Measurements from ENCODE around the gene BANK1.

The BANK1 gene

GRCh38 chr4:101846550-101846949, 56.0 kb downstream of the BANK1 start:
- TF ChIP-seq EP300 (IDR thresholded peaks at IDR 0.05; ENCODE audit: borderline replicate concordance) (no peak), EGR1 (IDR thresholded peaks at IDR 0.05) (no peak), MAX (IDR thresholded peaks at IDR 0.05) (no peak), TAF1 (IDR thresholded peaks at IDR 0.05; ENCODE audit: low read depth) (no peak), TCF12 (IDR thresholded peaks at IDR 0.05; ENCODE audit: low read depth) (no peak), TEAD4 (IDR thresholded peaks at IDR 0.05) (no peak), NFIC (IDR thresholded peaks at IDR 0.05) (no peak), YY1 (IDR thresholded peaks at IDR 0.05; ENCODE audit: low read depth) (no peak), ZBTB7A (IDR thresholded peaks at IDR 0.05; ENCODE audit: low read depth) (no peak), USF1 (IDR thresholded peaks at IDR 0.05) (no peak)

- TF ChIP-seq EGR1 (IDR thresholded peaks at IDR 0.05) (no peak), RAD21 (IDR thresholded peaks at IDR 0.05; ENCODE audit: low read depth) (no peak), REST (IDR thresholded peaks at IDR 0.05; ENCODE audit: low read depth) (no peak)
Measured at GRCh38 chr4:101850698-101851097, 60.2 kb downstream of the BANK1 start.

GRCh38 chr4:101851672-101852071, 61.1 kb downstream of the BANK1 start:
- TF ChIP-seq YY1 (IDR thresholded peaks at IDR 0.05; ENCODE audit: low read depth) (no peak), NFIC (IDR thresholded peaks at IDR 0.05) (no peak), TAF1 (IDR thresholded peaks at IDR 0.05; ENCODE audit: low read depth) (no peak), ZBTB7A (IDR thresholded peaks at IDR 0.05; ENCODE audit: low read depth) (no peak), RAD21 (IDR thresholded peaks at IDR 0.05; ENCODE audit: low read depth) (no peak), EP300 (IDR thresholded peaks at IDR 0.05; ENCODE audit: borderline replicate concordance) (no peak), TEAD4 (IDR thresholded peaks at IDR 0.05) (no peak), USF1 (IDR thresholded peaks at IDR 0.05) (no peak), REST (IDR thresholded peaks at IDR 0.05; ENCODE audit: low read depth) (no peak), CREB1 (IDR thresholded peaks at IDR 0.05; ENCODE audit: low read depth) (no peak), TCF12 (IDR thresholded peaks at IDR 0.05; ENCODE audit: low read depth) (no peak), EGR1 (IDR thresholded peaks at IDR 0.05) (no peak)

- TF ChIP-seq TEAD4 (IDR thresholded peaks at IDR 0.05) (no peak), TAF1 (IDR thresholded peaks at IDR 0.05; ENCODE audit: low read depth) (no peak), CEBPB (IDR thresholded peaks at IDR 0.05) (no peak), REST (IDR thresholded peaks at IDR 0.05; ENCODE audit: low read depth) (no peak), FOXM1 (IDR thresholded peaks at IDR 0.05; ENCODE audit: borderline replicate concordance, low read depth) (no peak), EP300 (IDR thresholded peaks at IDR 0.05; ENCODE audit: borderline replicate concordance) (no peak), YY1 (IDR thresholded peaks at IDR 0.05; ENCODE audit: low read depth) (no peak), EGR1 (IDR thresholded peaks at IDR 0.05) (no peak), MAX (IDR thresholded peaks at IDR 0.05) (no peak), TCF12 (IDR thresholded peaks at IDR 0.05; ENCODE audit: low read depth) (no peak), USF1 (IDR thresholded peaks at IDR 0.05) (no peak), RAD21 (IDR thresholded peaks at IDR 0.05; ENCODE audit: low read depth) (no peak), NFIC (IDR thresholded peaks at IDR 0.05) (no peak), CREB1 (IDR thresholded peaks at IDR 0.05; ENCODE audit: low read depth) (no peak)
Measured at GRCh38 chr4:101853028-101853427, 62.5 kb downstream of the BANK1 start.

Measured in Ishikawa (cell line).